AG10803 (cell line): ENCODE results near the gene PSAP.

Experiments
- DNase-seq: peaks from one replicate; pipeline ENCODE4 v3.0.0; 2010; ENCODE audit warnings: low read depth
- H3K4me3 ChIP-seq: 2 replicates; pipeline ENCODE4 v1.5.1; 2011; ENCODE audit warnings: mild to moderate bottlenecking, low read length, control low read depth
- TF ChIP-seq, protein P1 (sequence below): conservative IDR thresholded peaks from 2 replicates; pipeline ENCODE4 v1.5.1; 2011; ENCODE audit warnings: mild to moderate bottlenecking, low read length, control low read depth, inconsistent platforms

Gene PSAP

DNA sequence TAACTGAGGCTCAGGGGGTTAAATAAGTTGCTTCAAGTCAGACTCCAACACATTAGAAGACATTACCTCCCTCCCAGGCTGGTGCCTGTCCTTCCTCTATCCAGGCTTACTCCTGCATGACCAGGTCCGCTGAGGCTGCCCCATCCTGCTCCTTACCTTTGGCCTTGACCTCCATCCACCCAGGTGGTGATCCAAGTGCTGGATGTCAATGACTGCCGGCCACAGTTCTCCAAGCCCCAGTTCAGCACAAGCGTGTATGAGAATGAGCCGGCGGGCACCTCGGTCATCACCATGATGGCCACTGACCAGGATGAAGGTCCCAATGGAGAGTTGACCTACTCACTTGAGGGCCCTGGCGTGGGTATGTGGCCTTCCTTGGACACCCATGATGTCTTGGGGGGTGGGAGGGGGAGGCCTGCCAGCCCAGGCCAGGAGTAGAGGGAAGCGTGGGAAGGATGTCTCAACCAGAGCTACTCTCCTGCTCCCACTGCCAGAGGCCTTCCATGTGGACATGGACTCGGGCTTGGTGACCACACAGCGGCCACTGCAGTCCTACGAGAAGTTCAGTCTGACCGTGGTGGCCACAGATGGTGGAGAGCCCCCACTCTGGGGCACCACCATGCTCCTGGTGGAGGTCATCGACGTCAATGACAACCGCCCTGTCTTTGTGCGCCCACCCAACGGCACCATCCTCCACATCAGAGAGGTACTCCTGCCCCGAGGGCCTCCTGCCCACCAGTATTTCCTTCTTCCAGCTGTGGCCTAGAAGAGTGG, 48.1 kb downstream of the PSAP start:
- DNase-seq: no peak
- TF ChIP-seq, protein P1, sequence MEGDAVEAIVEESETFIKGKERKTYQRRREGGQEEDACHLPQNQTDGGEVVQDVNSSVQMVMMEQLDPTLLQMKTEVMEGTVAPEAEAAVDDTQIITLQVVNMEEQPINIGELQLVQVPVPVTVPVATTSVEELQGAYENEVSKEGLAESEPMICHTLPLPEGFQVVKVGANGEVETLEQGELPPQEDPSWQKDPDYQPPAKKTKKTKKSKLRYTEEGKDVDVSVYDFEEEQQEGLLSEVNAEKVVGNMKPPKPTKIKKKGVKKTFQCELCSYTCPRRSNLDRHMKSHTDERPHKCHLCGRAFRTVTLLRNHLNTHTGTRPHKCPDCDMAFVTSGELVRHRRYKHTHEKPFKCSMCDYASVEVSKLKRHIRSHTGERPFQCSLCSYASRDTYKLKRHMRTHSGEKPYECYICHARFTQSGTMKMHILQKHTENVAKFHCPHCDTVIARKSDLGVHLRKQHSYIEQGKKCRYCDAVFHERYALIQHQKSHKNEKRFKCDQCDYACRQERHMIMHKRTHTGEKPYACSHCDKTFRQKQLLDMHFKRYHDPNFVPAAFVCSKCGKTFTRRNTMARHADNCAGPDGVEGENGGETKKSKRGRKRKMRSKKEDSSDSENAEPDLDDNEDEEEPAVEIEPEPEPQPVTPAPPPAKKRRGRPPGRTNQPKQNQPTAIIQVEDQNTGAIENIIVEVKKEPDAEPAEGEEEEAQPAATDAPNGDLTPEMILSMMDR: no peak
- no peak overlapping the region for H3K4me3 ChIP-seq

DNA sequence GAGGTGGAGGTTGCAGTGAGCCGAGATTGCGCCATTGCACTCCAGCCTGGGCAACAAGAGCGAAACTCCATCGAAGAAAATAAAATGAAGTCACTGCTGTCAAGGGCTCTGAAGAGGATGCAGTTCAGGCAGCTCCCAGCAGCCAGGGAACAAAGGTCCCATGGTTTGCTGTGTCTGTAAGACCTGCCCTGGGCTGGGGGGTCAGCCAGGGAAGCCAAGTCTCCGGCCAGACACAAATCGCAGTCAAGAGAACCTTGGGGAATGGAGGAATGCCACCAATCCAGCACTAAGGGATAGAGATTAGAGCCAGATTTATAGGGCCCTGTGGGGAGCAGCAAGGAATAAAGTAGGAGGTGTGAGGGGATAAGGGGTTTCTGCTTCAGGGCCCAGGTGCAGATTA, 48.8 kb downstream of the PSAP start:
- no peak for DNase-seq
- no peak overlapping the region for H3K4me3 ChIP-seq
- TF ChIP-seq, protein P1: no peak

DNA sequence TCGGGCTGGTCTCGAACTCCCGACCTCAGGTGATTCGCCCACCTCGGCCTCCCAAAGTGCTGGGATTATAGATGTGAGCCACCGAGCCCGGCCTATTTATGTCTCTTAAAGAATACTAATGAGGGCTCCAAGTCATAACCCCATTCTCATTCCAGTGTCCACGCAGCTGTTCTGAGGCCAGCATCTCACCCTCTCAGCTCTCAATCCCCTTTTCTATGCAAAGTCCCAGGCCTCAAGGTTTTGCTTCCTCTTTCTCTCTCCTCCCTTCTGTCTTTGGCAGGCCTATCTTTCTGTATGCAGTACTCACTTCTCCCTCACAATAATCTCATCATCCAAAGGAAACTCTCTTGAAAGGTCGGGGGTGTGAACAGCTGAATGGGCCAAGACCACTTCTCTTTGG, 49.7 kb downstream of the PSAP start:
- no peak overlapping the region for H3K4me3 ChIP-seq
- TF ChIP-seq, protein P1: no peak
- no peak for DNase-seq

DNA sequence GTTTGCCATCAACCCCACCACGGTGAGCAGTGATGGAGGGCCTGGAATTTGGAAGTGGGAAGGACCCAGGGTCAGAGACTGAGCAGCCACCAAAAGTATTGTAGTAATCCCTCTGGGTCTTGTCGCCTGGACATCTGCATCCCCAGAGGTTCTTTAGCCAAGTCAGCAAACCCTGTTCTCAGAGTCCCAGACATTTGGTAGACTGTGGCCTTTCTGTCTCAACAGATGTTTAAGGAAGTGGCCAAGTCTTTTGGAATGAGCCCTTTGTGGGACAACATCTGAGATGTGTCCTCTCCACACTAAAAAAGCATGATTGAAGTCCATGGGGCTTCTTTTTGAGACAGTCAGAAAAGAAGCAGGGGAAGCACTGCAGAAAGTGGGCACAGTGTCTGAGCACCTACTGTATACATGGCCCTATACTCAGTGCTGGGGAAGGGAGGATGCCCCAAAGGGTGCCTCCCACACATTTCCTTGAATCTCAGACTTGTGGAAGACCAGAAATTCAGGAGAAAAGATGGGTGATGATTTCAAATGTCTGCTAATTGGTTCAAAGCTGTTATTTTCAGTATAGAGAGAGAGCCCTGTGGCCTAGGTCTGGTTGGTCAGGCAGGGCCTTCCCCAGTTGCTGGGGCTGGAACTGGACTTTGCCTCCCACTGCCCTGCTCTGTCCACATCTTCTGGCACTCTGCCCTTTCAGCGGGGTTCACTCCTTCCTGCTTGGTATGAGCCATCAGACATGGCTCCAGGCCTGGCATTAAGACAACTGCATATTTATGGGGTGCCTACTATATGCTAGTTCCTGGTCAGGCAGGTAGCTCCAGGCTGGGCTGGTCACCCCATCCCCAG, 51.2 kb downstream of the PSAP start:
- H3K4me3 ChIP-seq: no peak overlapping the region
- TF ChIP-seq, protein P1: no peak
- no peak for DNase-seq

DNA sequence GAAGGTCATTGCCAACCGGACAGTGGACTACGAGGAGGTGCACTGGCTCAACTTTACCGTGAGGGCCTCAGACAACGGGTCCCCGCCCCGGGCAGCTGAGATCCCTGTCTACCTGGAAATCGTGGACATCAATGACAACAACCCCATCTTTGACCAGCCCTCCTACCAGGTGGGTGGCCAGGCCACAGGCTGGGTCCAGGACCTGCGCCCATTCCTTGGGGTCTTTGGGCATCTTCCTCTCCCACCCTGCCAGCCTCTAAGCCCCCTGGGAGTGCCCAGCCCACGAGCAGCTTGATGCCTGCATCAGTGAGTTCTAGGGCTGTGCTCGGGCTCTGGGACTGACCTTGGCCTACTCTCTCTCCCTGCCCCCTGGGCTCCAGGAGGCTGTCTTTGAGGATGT, 51.9 kb downstream of the PSAP start:
- DNase-seq: no peak
- H3K4me3 ChIP-seq: no peak overlapping the region
- TF ChIP-seq, protein P1: no peak

DNA sequence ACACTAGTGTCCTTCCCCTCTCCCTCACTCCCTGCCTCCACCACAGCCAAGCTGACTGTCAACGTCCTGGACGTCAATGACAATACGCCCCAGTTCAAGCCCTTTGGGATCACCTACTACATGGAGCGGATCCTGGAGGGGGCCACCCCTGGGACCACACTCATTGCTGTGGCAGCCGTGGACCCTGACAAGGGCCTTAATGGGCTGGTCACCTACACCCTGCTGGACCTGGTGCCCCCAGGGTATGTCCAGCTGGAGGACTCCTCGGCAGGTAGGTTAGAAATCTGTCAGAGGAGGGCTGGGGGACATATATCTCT, 52.8 kb downstream of the PSAP start:
- no peak overlapping the region for H3K4me3 ChIP-seq
- TF ChIP-seq, protein P1: no peak
- DNase-seq: no peak
